OCI-LY7 (cell line): ENCODE data around the gene MAP2K7. TPM values are rescaled to one million over a fixed set of nuclear protein-coding genes. Genes with fewer than 3 reads are reported as not detected.

ENCODE experiments used
- BruUV-seq: library from RNA; stranded (reverse); fragments of 400-500 nt; replicated peaks from 2 replicates; lab custom pipeline; 2021; lab: Mats Ljungman, UMichigan
- CTCF ChIA-PET: fragments of 300-600 bp; sonication (Branson Sonifier 250); formaldehyde crosslinking; loops from one replicate; lab custom pipeline; 2022; ENCODE audit warnings: antibody characterized with exemption; ENCODE audit not compliant: unreplicated experiment; lab: Charles Lee
- POLR2A ChIA-PET: fragments of 300-600 bp; sonication (Branson Sonifier 250); formaldehyde crosslinking; loops from one replicate; lab custom pipeline; 2022; ENCODE audit warnings: antibody characterized with exemption; lab: Charles Lee
- DNase-seq: peaks from one replicate; pipeline ENCODE4 v3.0.0-alpha.2; 2015; ENCODE audit warnings: low spot score
- H2AFZ ChIP-seq: fragments of 200-600 bp; sonication (generic), shearing (Covaris generic); 2 replicates; pipeline ENCODE4 v1.6.1; 2014; ENCODE audit warnings: mild to moderate bottlenecking, antibody characterized with exemption, low read length, moderate library complexity
- H3K27ac ChIP-seq: fragments of 200-600 bp; sonication (generic); 2 replicates; pipeline ENCODE4 v1.5.1; 2014; ENCODE audit warnings: mixed run types, low read depth, mild to moderate bottlenecking, moderate library complexity, low read length, inconsistent platforms; ENCODE audit not compliant: poor library complexity, severe bottlenecking
- H3K36me3 ChIP-seq: fragments of 200-600 bp; sonication (generic); 2 replicates; pipeline ENCODE4 v1.6.1; 2014; ENCODE audit warnings: mild to moderate bottlenecking, antibody characterized with exemption, low read length, moderate library complexity, mixed read lengths; ENCODE audit not compliant: insufficient read depth
- H3K4me1 ChIP-seq: fragments of 200-600 bp; sonication (generic); 2 replicates; pipeline ENCODE4 v1.5.1; 2014; ENCODE audit warnings: mild to moderate bottlenecking, low read length; ENCODE audit not compliant: insufficient read depth, poor library complexity, severe bottlenecking
- H3K4me2 ChIP-seq: fragments of 200-600 bp; sonication (generic); 2 replicates; pipeline ENCODE4 v1.6.1; 2014; ENCODE audit warnings: mild to moderate bottlenecking, low read length
- H3K4me3 ChIP-seq: fragments of 200-600 bp; sonication (generic); 2 replicates; pipeline ENCODE4 v1.5.1; 2014; ENCODE audit warnings: mild to moderate bottlenecking, low read depth, low read length; ENCODE audit not compliant: poor library complexity, severe bottlenecking
- H3K79me2 ChIP-seq: fragments of 200-600 bp; sonication (generic); 2 replicates; pipeline ENCODE4 v1.6.1; 2016; ENCODE audit warnings: low read depth, mild to moderate bottlenecking, low read length, moderate library complexity, mixed read lengths; ENCODE audit not compliant: insufficient read depth
- H3K9me2 ChIP-seq: fragments of 200-600 bp; sonication (generic); 2 replicates; pipeline ENCODE4 v1.6.1; 2016; ENCODE audit warnings: mild to moderate bottlenecking, low read length, mixed read lengths; ENCODE audit not compliant: insufficient read depth
- H3K9me3 ChIP-seq: fragments of 200-600 bp; sonication (generic); 2 replicates; pipeline ENCODE4 v1.6.1; 2014; ENCODE audit warnings: mild to moderate bottlenecking, mixed run types, low read length, mixed read lengths
- H4K20me1 ChIP-seq: fragments of 200-600 bp; sonication (generic); 2 replicates; pipeline ENCODE4 v1.6.1; 2014; ENCODE audit warnings: mild to moderate bottlenecking, antibody characterized with exemption, low read length, moderate library complexity, mixed read lengths; ENCODE audit not compliant: insufficient read depth
- CTCF ChIP-seq: fragments of 200-600 bp; sonication (generic); conservative IDR thresholded peaks from 2 replicates; pipeline ENCODE4 v1.5.1; 2014; ENCODE audit warnings: mild to moderate bottlenecking, antibody characterized with exemption, low read length, moderate library complexity, mixed read lengths
- EZH2phosphoT487 ChIP-seq: fragments of 200-600 bp; sonication (generic); IDR thresholded peaks from 2 replicates; pipeline ENCODE4 v1.6.1; 2018; ENCODE audit warnings: low read depth, borderline replicate concordance, mild to moderate bottlenecking, mixed run types, antibody characterized with exemption, low read length, moderate library complexity, mixed read lengths
- intact Hi-C: fragments of 100-400 bp; cut with micrococcal nuclease; formaldehyde crosslinking; loops from one replicate; pipeline ENCODE4 v1.10.0; 2022; ENCODE audit not compliant: unreplicated experiment
- total RNA-seq, 2 experiments: library from RNA; depleted of rRNA in 1 of 2; stranded (reverse); fragments of >200 nt in 1 of 2; shearing (Covaris generic) in 1 of 2; gene quantifications; 2 replicates each; pipeline ENCODE4 v1.2.3, GENCODE V29; 2014 to 2022

MAP2K7 gene
- total RNA-seq, 2 experiments from 2014 or later: 23.2 to 44.5 TPM

GRCh38 chr19:7905859-7906258 is 2.2 kb downstream of the MAP2K7 start:
- BruUV-seq: no TSS peak
- 0 out of 2 replicates have a peak overlapping the region, but pooled peaks have one; percentile 97 for H3K4me2 ChIP-seq
- peaks cover 22% of the 10 kb centered on the region for H3K79me2 ChIP-seq
- H2AFZ ChIP-seq: no peak overlapping the region
- H3K9me3 ChIP-seq: no peaks in the 10 kb centered on the region
- H3K36me3 ChIP-seq: peaks cover 22% of the 10 kb centered on the region
- intact Hi-C loops: no loop called here
- H3K4me3 ChIP-seq: no peak overlapping the region
- H4K20me1 ChIP-seq: 0 out of 2 replicates have a peak, but pooled peaks cover 9% of the 10 kb centered on the region
- no peak overlapping the region for H3K27ac ChIP-seq
- ChIA-PET POLR2A (no interaction called here), CTCF (interaction anchor here (0.6 kb wide), 1 partner anchor 36 kb away, joined by 4 read pairs; no protein-coding TSS in a partner anchor)
- H3K4me1 ChIP-seq: peaks cover 19% of the 10 kb centered on the region
- H3K9me2 ChIP-seq: no peaks in the 10 kb centered on the region
- DNase-seq: no peak
- no peak for TF ChIP-seq CTCF
- no peak for TF ChIP-seq EZH2phosphoT487

GRCh38 chr19:7907122-7907521 is 3.4 kb downstream of the MAP2K7 start:
- no TSS peak for BruUV-seq
- Histone ChIP-seq H3K36me3 (peaks cover 34% of the 10 kb centered on the region), H3K4me2 (no peak overlapping the region), H3K79me2 (peaks cover 22% of the 10 kb centered on the region), H3K9me2 (no peaks in the 10 kb centered on the region), H3K4me3 (no peak overlapping the region), H3K27ac (no peak overlapping the region), H4K20me1 (0 out of 2 replicates have a peak, but pooled peaks cover 9% of the 10 kb centered on the region), H3K9me3 (no peaks in the 10 kb centered on the region), H2AFZ (no peak overlapping the region), H3K4me1 (peaks cover 19% of the 10 kb centered on the region)
- POLR2A ChIA-PET: interaction anchor here (0.7 kb wide), 1 partner anchor 20 kb away, joined by 3 read pairs; no protein-coding TSS in a partner anchor
- intact Hi-C loops: no loop called here
- no peak for DNase-seq
- CTCF ChIA-PET: no interaction called here
- TF ChIP-seq EZH2phosphoT487 (no peak), CTCF (no peak)

GRCh38 chr19:7907544-7907943 is 3.9 kb downstream of the MAP2K7 start:
- H3K36me3 ChIP-seq: peaks cover 35% of the 10 kb centered on the region

More at GRCh38 chr19:7907544-7907943, 3.9 kb downstream of the MAP2K7 start:
- intact Hi-C loops: no loop called here
- TF ChIP-seq EZH2phosphoT487: no peak
- TF ChIP-seq CTCF: no peak
- peaks cover 22% of the 10 kb centered on the region for H3K79me2 ChIP-seq
- ChIA-PET POLR2A (no interaction called here), CTCF (no interaction called here)
- no peak overlapping the region for H3K4me2 ChIP-seq
- BruUV-seq: no TSS peak
- no peak for DNase-seq
- 0 out of 2 replicates have a peak, but pooled peaks cover 9% of the 10 kb centered on the region for H4K20me1 ChIP-seq
- peaks cover 17% of the 10 kb centered on the region for H3K4me1 ChIP-seq
- no peak overlapping the region for H3K27ac ChIP-seq
- no peak overlapping the region for H2AFZ ChIP-seq
- no peak overlapping the region for H3K4me3 ChIP-seq
- H3K9me3 ChIP-seq: no peaks in the 10 kb centered on the region
- H3K9me2 ChIP-seq: no peaks in the 10 kb centered on the region
